HCT116 (cell line): ENCODE results near the gene ANKRD13B. TPM values are rescaled to one million over a fixed set of nuclear protein-coding genes. Genes with fewer than 3 reads are reported as not detected.

ENCODE experiments used
- ATAC-seq: fragments of 200-7000 bp; cut with Tn5 transposase; 2 replicates; pipeline ENCODE4 v1.9.1; 2020; ENCODE audit warnings: mild to moderate bottlenecking, moderate library complexity
- BruUV-seq: library from RNA; stranded (reverse); fragments of 400-500 nt; replicated peaks from 2 replicates; lab custom pipeline; 2021; lab: Mats Ljungman, UMichigan
- CTCF ChIA-PET: fragments of 300-600 bp; sonication (Branson Sonifier 250); formaldehyde crosslinking; loops from one replicate; lab custom pipeline; 2021; ENCODE audit warnings: antibody characterized with exemption; lab: Charles Lee
- POLR2A ChIA-PET: fragments of 300-600, 350-600 bp; sonication (Branson Sonifier 250); formaldehyde crosslinking; loops from one replicate; lab custom pipeline; 2021; ENCODE audit warnings: antibody characterized with exemption; lab: Charles Lee
- RAD21 ChIA-PET, 2 experiments: fragments of 300-600 bp; sonication (Branson Sonifier 250); formaldehyde crosslinking; loops; one replicate each; lab custom pipeline; 2023; ENCODE audit warnings: low total read pairs in 2 of 2; ENCODE audit not compliant: uncharacterized antibody in 2 of 2, unreplicated experiment in 2 of 2, low non-redundant PET in 1 of 2; lab: Charles Lee
- DNase-seq: peaks from one replicate; pipeline ENCODE4 v3.0.0-alpha.2; 2010; ENCODE audit warnings: low read depth, low spot score
- H2AFZ ChIP-seq: fragments of 200-600 bp; shearing (Covaris generic), sonication (generic); 2 replicates; pipeline ENCODE4 v1.6.1; 2017; ENCODE audit warnings: low read depth, mixed run types, mixed read lengths, antibody characterized with exemption, low read length; ENCODE audit not compliant: poor library complexity, severe bottlenecking
- H3K27ac ChIP-seq: 2 replicates; pipeline ENCODE4 v1.5.1; 2012; ENCODE audit warnings: low read depth, low read length
- H3K27me3 ChIP-seq: fragments of 200-600 bp; sonication (generic); 2 replicates; pipeline ENCODE4 v1.6.1; 2016; ENCODE audit warnings: mixed run types, low read length, mixed read lengths; ENCODE audit not compliant: insufficient read depth
- H3K36me3 ChIP-seq, 2 experiments: fragments of 200-500 bp in 1 of 2; fragments of 200-600 bp in 1 of 2; sonication (Bioruptor generic) in 1 of 2; sonication (generic) in 1 of 2; 2 replicates each; pipeline versions ENCODE4 v1.5.1 to v1.6.1; 2014 to 2016; ENCODE audit warnings: low read length in 2 of 2, inconsistent platforms in 1 of 2, mixed read lengths in 1 of 2, mixed run types in 1 of 2; ENCODE audit not compliant: insufficient read depth in 2 of 2, control insufficient read depth in 1 of 2
- H3K4me1 ChIP-seq, 2 experiments: fragments of 200-600 bp in 1 of 2; sonication (generic) in 1 of 2; 2 replicates each; pipeline versions ENCODE4 v1.5.1 to v1.6.1; 2012 to 2017; ENCODE audit warnings: low read length in 2 of 2, inconsistent platforms in 1 of 2, mild to moderate bottlenecking in 1 of 2, mixed read lengths in 1 of 2, mixed run types in 1 of 2, moderate library complexity in 1 of 2; ENCODE audit not compliant: insufficient read depth in 2 of 2, control insufficient read depth in 1 of 2
- H3K4me2 ChIP-seq: fragments of 200-600 bp; sonication (generic); 2 replicates; pipeline ENCODE4 v1.6.1; 2017; ENCODE audit warnings: mixed run types, low read length, mixed read lengths
- H3K4me3 ChIP-seq, 2 experiments: fragments of 200-600 bp in 1 of 2; sonication (generic) in 1 of 2; replicated peaks in 1 of 2; 2 replicates each; pipeline ENCODE4 v1.5.1; 2011 to 2016; ENCODE audit warnings: low read length in 2 of 2, control low read depth in 1 of 2, low read depth in 1 of 2, mild to moderate bottlenecking in 1 of 2, mixed read lengths in 1 of 2, mixed run types in 1 of 2
- H3K79me2 ChIP-seq: fragments of 200-600 bp; sonication (generic); 2 replicates; pipeline ENCODE4 v1.6.1; 2017; ENCODE audit warnings: mild to moderate bottlenecking, mixed run types, low read length, moderate library complexity, mixed read lengths; ENCODE audit not compliant: insufficient read depth
- H3K9ac ChIP-seq: fragments of 200-600 bp; sonication (generic); 2 replicates; pipeline ENCODE4 v1.6.1; 2016; ENCODE audit warnings: low read length, mixed read lengths
- H3K9me2 ChIP-seq: fragments of 200-600 bp; sonication (generic), shearing (Covaris generic); 2 replicates; pipeline ENCODE4 v1.6.1; 2017; ENCODE audit warnings: mixed run types, mild to moderate bottlenecking, moderate library complexity; ENCODE audit not compliant: insufficient read depth
- H3K9me3 ChIP-seq, 2 experiments: fragments of 200-500 bp in 1 of 2; fragments of 200-600 bp in 1 of 2; sonication (Bioruptor generic) in 1 of 2; sonication (generic) in 1 of 2; 2 replicates each; pipeline ENCODE4 v1.6.1; 2014 to 2017; ENCODE audit warnings: low read length in 2 of 2, mixed read lengths in 2 of 2, inconsistent platforms in 1 of 2, low read depth in 1 of 2, mild to moderate bottlenecking in 1 of 2, mixed run types in 1 of 2, moderate library complexity in 1 of 2; ENCODE audit not compliant: control insufficient read depth in 1 of 2, insufficient read depth in 1 of 2
- H4K20me1 ChIP-seq: fragments of 200-600 bp; sonication (generic), shearing (Covaris generic); 2 replicates; pipeline ENCODE4 v1.6.1; 2017; ENCODE audit warnings: mixed run types, mild to moderate bottlenecking, moderate library complexity; ENCODE audit not compliant: insufficient read depth
- ATF3 ChIP-seq: IDR thresholded peaks from 2 replicates; pipeline ENCODE4 v1.6.1; 2012
- CBX3 ChIP-seq: IDR thresholded peaks from 2 replicates; pipeline ENCODE4 v1.6.1; 2012; ENCODE audit warnings: low read depth
- CEBPB ChIP-seq: IDR thresholded peaks from 2 replicates; pipeline ENCODE4 v1.6.1; 2012; ENCODE audit warnings: low read depth
- CTCF ChIP-seq, 3 experiments: fragments of 200-600 bp in 1 of 3; sonication (generic) in 1 of 3; IDR thresholded peaks in 2 of 3; conservative IDR thresholded peaks in 1 of 3; 2 replicates each; pipeline ENCODE4 v1.5.1; 2012 to 2017; ENCODE audit warnings: low read depth in 2 of 3, low read length in 2 of 3, antibody characterized with exemption in 1 of 3, borderline replicate concordance in 1 of 3, control low read depth in 1 of 3, mild to moderate bottlenecking in 1 of 3, mixed read lengths in 1 of 3, mixed run types in 1 of 3, moderate library complexity in 1 of 3; ENCODE audit not compliant: insufficient read depth in 1 of 3
- EGR1 ChIP-seq: IDR thresholded peaks from 2 replicates; pipeline ENCODE4 v1.6.1; 2012; ENCODE audit warnings: low read depth
- ELF1 ChIP-seq: IDR thresholded peaks from 2 replicates; pipeline ENCODE4 v1.6.1; 2012; ENCODE audit warnings: low read depth, borderline replicate concordance
- EZH2 ChIP-seq: fragments of 200-600 bp; sonication (generic); IDR thresholded peaks from 2 replicates; pipeline ENCODE4 v1.6.1; 2017; ENCODE audit warnings: antibody characterized with exemption, mixed run types
- EZH2phosphoT487 ChIP-seq: fragments of 200-600 bp; IDR thresholded peaks from 2 replicates; pipeline ENCODE4 v1.6.1; 2018; ENCODE audit warnings: antibody characterized with exemption, borderline replicate concordance
- FOSL1 ChIP-seq: IDR thresholded peaks from 2 replicates; pipeline ENCODE4 v1.6.1; 2012; ENCODE audit warnings: low read depth
- JUND ChIP-seq: IDR thresholded peaks from 2 replicates; pipeline ENCODE4 v1.6.1; 2012
- MAX ChIP-seq: IDR thresholded peaks from 2 replicates; pipeline ENCODE4 v1.6.1; 2012
- POLR2AphosphoS5 ChIP-seq: IDR thresholded peaks from 2 replicates; pipeline ENCODE4 v1.6.1; 2011; ENCODE audit warnings: mild to moderate bottlenecking, low read depth, low read length, moderate library complexity
- RAD21 ChIP-seq: IDR thresholded peaks from 2 replicates; pipeline ENCODE4 v1.6.1; 2012; ENCODE audit warnings: low read depth, mild to moderate bottlenecking
- REST ChIP-seq: IDR thresholded peaks from 2 replicates; pipeline ENCODE4 v1.6.1; 2012; ENCODE audit warnings: low read depth
- SIN3A ChIP-seq: IDR thresholded peaks from 2 replicates; pipeline ENCODE4 v1.6.1; 2012; ENCODE audit warnings: low read depth
- SRF ChIP-seq: IDR thresholded peaks from 2 replicates; pipeline ENCODE4 v1.6.1; 2012; ENCODE audit warnings: low read depth
- TCF7L2 ChIP-seq: IDR thresholded peaks from 2 replicates; pipeline ENCODE4 v1.7.0; 2011; ENCODE audit warnings: borderline replicate concordance, inconsistent platforms; ENCODE audit not compliant: insufficient read depth, insufficient read length; ENCODE audit errors: extremely low read depth
- YY1 ChIP-seq: IDR thresholded peaks from 2 replicates; pipeline ENCODE4 v1.6.1; 2011; ENCODE audit warnings: low read length, low read depth, moderate library complexity, mild to moderate bottlenecking; ENCODE audit not compliant: insufficient replicate concordance; ENCODE audit errors: extremely low read depth
- ZBTB33 ChIP-seq: IDR thresholded peaks from 2 replicates; pipeline ENCODE4 v1.6.1; 2011; ENCODE audit warnings: mild to moderate bottlenecking, low read length, moderate library complexity; ENCODE audit not compliant: insufficient replicate concordance; ENCODE audit errors: extremely low read depth
- intact Hi-C: fragments of 100-400 bp; cut with micrococcal nuclease; formaldehyde crosslinking; loops from 2 replicates; pipeline ENCODE4 v1.10.0; 2022
- total RNA-seq: library from RNA; stranded (reverse); gene quantifications from one replicate; pipeline ENCODE4 v1.2.1, GENCODE V29; 2021; ENCODE audit not compliant: unreplicated experiment

The ANKRD13B gene
- total RNA-seq, 1 experiment from 2014 or later: 27.4 TPM

GRCh38 chr17:29603109-29603674, 10.3 kb downstream of the ANKRD13B start:
- intact Hi-C loops: no loop called here
- no peaks in the 10 kb centered on the region for H3K36me3 ChIP-seq
- ChIA-PET POLR2A (no interaction called here), RAD21 (no interaction called here), CTCF (no interaction called here)
- no peaks in the 10 kb centered on the region for H3K4me1 ChIP-seq
- H3K27me3 ChIP-seq: no peaks in the 10 kb centered on the region
- no peak for ATAC-seq
- H3K4me3 ChIP-seq: no peak overlapping the region
- no peaks in the 10 kb centered on the region for H4K20me1 ChIP-seq
- H3K79me2 ChIP-seq: peaks cover 25% of the 10 kb centered on the region
- H2AFZ ChIP-seq: no peak overlapping the region
- no peak overlapping the region for H3K9ac ChIP-seq
- DNase-seq: no peak
- no peaks in the 10 kb centered on the region for H3K9me3 ChIP-seq
- no peak overlapping the region for H3K4me2 ChIP-seq
- BruUV-seq: no TSS peak
- H3K9me2 ChIP-seq: no peaks in the 10 kb centered on the region
- no peak overlapping the region for H3K27ac ChIP-seq
- TF ChIP-seq EZH2phosphoT487: no peak
- no peak for TF ChIP-seq FOSL1
- no peak for TF ChIP-seq ZBTB33
- no peak for TF ChIP-seq MAX
- no peak for TF ChIP-seq RAD21
- TF ChIP-seq ELF1: no peak
- TF ChIP-seq SIN3A: no peak
- TF ChIP-seq POLR2AphosphoS5: no peak
- no peak for TF ChIP-seq REST
- TF ChIP-seq ATF3: no peak
- TF ChIP-seq EZH2: no peak
- no peak for TF ChIP-seq JUND
- no peak for TF ChIP-seq TCF7L2
- no peak for TF ChIP-seq CBX3
- TF ChIP-seq YY1: no peak
- TF ChIP-seq CEBPB: no peak
- TF ChIP-seq EGR1: no peak
- TF ChIP-seq CTCF (IDR thresholded peaks at IDR 0.05 in 2 of 3, conservative IDR thresholded peaks at IDR 0.05 in 1 of 3; ENCODE audit: borderline replicate concordance in 1 of 3, insufficient read depth in 1 of 3, low read depth in 2 of 3, low read length in 2 of 3): no peak
- TF ChIP-seq SRF: no peak
